ENCODE measurements around the gene PAK6. TPM values are rescaled to one million over a fixed set of nuclear protein-coding genes. Genes with fewer than 3 reads are reported as not detected.

Gene PAK6
- total and polyA plus RNA-seq, 7 donors: 0.03 to 3.0 (median 0.56) TPM

GRCh38 chr15:40239693-40240618, 1.1 kb downstream of the PAK6 start:
- intact Hi-C loops (cut with DNase I): no loop called here
- no peak for DNase-seq

GRCh38 chr15:40240619-40241221, 1.9 kb downstream of the PAK6 start:
- Histone ChIP-seq H3K9me3 (no peaks in the 10 kb centered on the region), H3K36me3 (ENCODE audit: insufficient read depth in 1 of 2, low read depth in 1 of 2) (no peaks in the 10 kb centered on the region), H3K4me1 (no peaks in the 10 kb centered on the region), H3K27me3 (ENCODE audit: insufficient read depth in 3 of 3, low read length in 2 of 3) (peaks cover 0 to 27% (median 0%) of the 10 kb centered on the region in 3 donors), H3K27ac (no peak overlapping the region), H3K4me3 (no peak overlapping the region)
- TF ChIP-seq CTCF (IDR thresholded peaks at IDR 0.05): no peak
- WGBS, 3 donors: 88 to 96% (median 91%) methylated on average over 10 of the region's 10 CpGs
- DNase-seq (no peak), ATAC-seq (no peak)
- intact Hi-C loops (cut with DNase I): no loop called here

More at GRCh38 chr15:40239693-40240618, 1.1 kb downstream of the PAK6 start:
- WGBS, 3 donors: 77 to 89% (median 79%) methylated on average over 19 of the region's 19 CpGs
- Histone ChIP-seq H3K27me3 (ENCODE audit: insufficient read depth in 3 of 3, low read length in 2 of 3) (peaks cover 0 to 27% (median 0%) of the 10 kb centered on the region in 3 donors), H3K36me3 (ENCODE audit: insufficient read depth in 1 of 2, low read depth in 1 of 2) (no peaks in the 10 kb centered on the region), H3K9me3 (no peaks in the 10 kb centered on the region), H3K4me1 (no peaks in the 10 kb centered on the region), H3K4me3 (no peak overlapping the region), H3K27ac (no peak overlapping the region)
- ATAC-seq: no peak
- TF ChIP-seq CTCF (IDR thresholded peaks at IDR 0.05): no peak

DNA sequence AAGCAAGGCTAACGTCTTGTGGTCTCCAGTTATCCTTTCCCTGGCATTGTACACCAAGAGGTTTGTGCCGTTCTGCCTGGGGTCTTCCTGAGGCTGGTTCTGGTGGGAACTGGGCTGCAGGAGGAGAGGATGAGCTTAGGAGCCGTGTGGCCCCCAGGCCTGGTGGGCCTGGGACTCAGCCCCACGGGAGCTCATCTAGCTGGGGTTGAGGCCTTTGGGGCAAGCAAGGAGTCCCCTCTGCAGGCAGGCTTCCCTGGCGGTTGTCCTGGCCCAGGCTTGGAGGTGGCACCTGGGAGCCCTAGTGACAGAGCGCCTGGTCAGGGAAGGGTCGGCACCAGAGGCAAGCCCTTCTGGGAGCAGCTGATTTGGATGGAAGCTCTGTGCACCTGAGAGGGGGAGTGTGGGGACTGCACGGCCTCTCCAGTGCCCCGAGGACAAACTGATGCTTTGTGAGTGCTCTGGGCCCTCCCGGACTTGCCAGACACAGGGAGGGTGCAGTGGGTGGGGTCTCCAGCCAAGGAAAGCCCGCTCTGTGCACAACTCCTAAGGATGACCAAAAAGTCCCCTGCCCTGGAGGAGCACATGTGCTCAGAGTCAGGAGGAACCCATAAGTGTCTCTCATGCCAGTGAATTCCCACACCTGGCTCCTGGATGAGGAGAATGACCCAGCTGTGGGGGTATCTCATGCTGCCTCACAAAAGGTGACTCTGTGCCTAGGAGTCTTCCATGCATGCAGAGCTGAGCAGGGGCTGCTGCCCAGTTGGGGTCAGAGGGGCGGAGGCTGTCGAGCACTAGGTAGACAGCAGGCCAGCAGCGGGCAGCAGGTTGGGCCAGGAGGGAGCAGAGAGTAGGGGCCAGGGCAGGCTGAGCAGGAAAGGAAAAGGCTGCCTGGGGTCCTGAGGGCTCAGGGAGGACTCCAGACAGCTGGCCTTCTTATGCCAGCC, 2.7 kb downstream of the PAK6 start:
- Histone ChIP-seq H3K4me3 (no peak overlapping the region), H3K27ac (no peak overlapping the region), H3K4me1 (no peaks in the 10 kb centered on the region), H3K36me3 (ENCODE audit: insufficient read depth in 1 of 2, low read depth in 1 of 2) (no peaks in the 10 kb centered on the region), H3K27me3 (ENCODE audit: insufficient read depth in 3 of 3, low read length in 2 of 3) (peaks cover 0 to 27% (median 0%) of the 10 kb centered on the region in 3 donors), H3K9me3 (no peaks in the 10 kb centered on the region)
- ATAC-seq (no peak), DNase-seq (no peak)
- intact Hi-C loops (cut with DNase I): no loop called here
- no peak for TF ChIP-seq CTCF (IDR thresholded peaks at IDR 0.05)
- 87 to 89% (median 87%) methylated on average over 14 of the region's 14 CpGs for WGBS, 3 donors

- Histone ChIP-seq H3K27ac (no peak overlapping the region), H3K27me3 (ENCODE audit: insufficient read depth in 3 of 3, low read length in 2 of 3) (peaks cover 0 to 27% (median 0%) of the 10 kb centered on the region in 3 donors), H3K36me3 (ENCODE audit: insufficient read depth in 1 of 2, low read depth in 1 of 2) (no peaks in the 10 kb centered on the region), H3K9me3 (no peaks in the 10 kb centered on the region), H3K4me1 (no peaks in the 10 kb centered on the region), H3K4me3 (no peak overlapping the region)
- DNase-seq (no peak), ATAC-seq (no peak)
- intact Hi-C loops (cut with DNase I): no loop called here
- 90 to 94% (median 92%) methylated on average over 10 of the region's 10 CpGs for WGBS, 3 donors
- no peak for TF ChIP-seq CTCF (IDR thresholded peaks at IDR 0.05)
Observed at GRCh38 chr15:40242213-40242599, 3.3 kb downstream of the PAK6 start.

Data from psoas muscle (tissue), 8 donors.